ENCODE results near the gene KCND3.

The KCND3 gene

GRCh38 chr1:111938536-111938935, 50.9 kb downstream of the KCND3 start:
- no peaks in the 10 kb centered on the region for H3K9me2 ChIP-seq (replicated peaks; ENCODE audit: low read depth, low read length)
- no peaks in the 10 kb centered on the region for H3F3A ChIP-seq (ENCODE audit: low read depth)
- no peak overlapping the region for H3K4me2 ChIP-seq (ENCODE audit: low read depth, low read length, poor library complexity, severe bottlenecking)
- no peaks in the 10 kb centered on the region for H3K9me3 ChIP-seq (ENCODE audit: insufficient read depth, low read depth, low read length)
- H3K4me1 ChIP-seq (ENCODE audit: insufficient read depth, low read length, poor library complexity, severe bottlenecking) = no peaks in the 10 kb centered on the region
- H3K9ac ChIP-seq (ENCODE audit: low read depth, low read length, poor library complexity, severe bottlenecking) = no peak overlapping the region
- H3K79me2 ChIP-seq (ENCODE audit: insufficient read depth, low read length) = no peaks in the 10 kb centered on the region
- no peak for TF ChIP-seq EZH2phosphoT487 (IDR thresholded peaks at IDR 0.05; ENCODE audit: borderline replicate concordance)
- no peak for TF ChIP-seq CTCF (conservative IDR thresholded peaks at IDR 0.05; ENCODE audit: low read length)
- no peak overlapping the region for H3K4me3 ChIP-seq (ENCODE audit: low read length, poor library complexity, severe bottlenecking)
- no peaks in the 10 kb centered on the region for H3K27me3 ChIP-seq (ENCODE audit: insufficient read depth, low read length, poor library complexity, severe bottlenecking)
- no peak overlapping the region for H2AFZ ChIP-seq (ENCODE audit: low read length)
- H4K20me1 ChIP-seq (ENCODE audit: insufficient read depth, low read length, poor library complexity, severe bottlenecking) = no peaks in the 10 kb centered on the region
- no peaks in the 10 kb centered on the region for H3K36me3 ChIP-seq (ENCODE audit: insufficient read depth, low read length)

- TF ChIP-seq EZH2phosphoT487 (IDR thresholded peaks at IDR 0.05; ENCODE audit: borderline replicate concordance) (no peak), CTCF (conservative IDR thresholded peaks at IDR 0.05; ENCODE audit: low read length) (no peak)
- H3K79me2 ChIP-seq (ENCODE audit: insufficient read depth, low read length) = no peaks in the 10 kb centered on the region
- no peaks in the 10 kb centered on the region for H3K4me1 ChIP-seq (ENCODE audit: insufficient read depth, low read length, poor library complexity, severe bottlenecking)
- no peaks in the 10 kb centered on the region for H3K9me3 ChIP-seq (ENCODE audit: insufficient read depth, low read depth, low read length)
- H3K4me2 ChIP-seq (ENCODE audit: low read depth, low read length, poor library complexity, severe bottlenecking) = no peak overlapping the region
- H3K9ac ChIP-seq (ENCODE audit: low read depth, low read length, poor library complexity, severe bottlenecking) = no peak overlapping the region
- no peaks in the 10 kb centered on the region for H3K36me3 ChIP-seq (ENCODE audit: insufficient read depth, low read length)
- no peaks in the 10 kb centered on the region for H3K27me3 ChIP-seq (ENCODE audit: insufficient read depth, low read length, poor library complexity, severe bottlenecking)
- no peaks in the 10 kb centered on the region for H3F3A ChIP-seq (ENCODE audit: low read depth)
- H4K20me1 ChIP-seq (ENCODE audit: insufficient read depth, low read length, poor library complexity, severe bottlenecking) = no peaks in the 10 kb centered on the region
- no peak overlapping the region for H3K4me3 ChIP-seq (ENCODE audit: low read length, poor library complexity, severe bottlenecking)
- H3K9me2 ChIP-seq (replicated peaks; ENCODE audit: low read depth, low read length) = no peaks in the 10 kb centered on the region
- no peak overlapping the region for H2AFZ ChIP-seq (ENCODE audit: low read length)
Observed at GRCh38 chr1:111938123-111938522, 51.3 kb downstream of the KCND3 start.

- H3K4me2 ChIP-seq (ENCODE audit: low read depth, low read length, poor library complexity, severe bottlenecking) = no peak overlapping the region
- H2AFZ ChIP-seq (ENCODE audit: low read length) = no peak overlapping the region
- H3K36me3 ChIP-seq (ENCODE audit: insufficient read depth, low read length) = no peaks in the 10 kb centered on the region
- no peak overlapping the region for H3K9ac ChIP-seq (ENCODE audit: low read depth, low read length, poor library complexity, severe bottlenecking)
- H3K79me2 ChIP-seq (ENCODE audit: insufficient read depth, low read length) = no peaks in the 10 kb centered on the region
- no peaks in the 10 kb centered on the region for H3F3A ChIP-seq (ENCODE audit: low read depth)
- H3K4me3 ChIP-seq (ENCODE audit: low read length, poor library complexity, severe bottlenecking) = no peak overlapping the region
- H3K27me3 ChIP-seq (ENCODE audit: insufficient read depth, low read length, poor library complexity, severe bottlenecking) = no peaks in the 10 kb centered on the region
- no peaks in the 10 kb centered on the region for H3K9me3 ChIP-seq (ENCODE audit: insufficient read depth, low read depth, low read length)
- H3K4me1 ChIP-seq (ENCODE audit: insufficient read depth, low read length, poor library complexity, severe bottlenecking) = no peaks in the 10 kb centered on the region
- TF ChIP-seq EZH2phosphoT487 (IDR thresholded peaks at IDR 0.05; ENCODE audit: borderline replicate concordance) (no peak), CTCF (conservative IDR thresholded peaks at IDR 0.05; ENCODE audit: low read length) (no peak)
- no peaks in the 10 kb centered on the region for H4K20me1 ChIP-seq (ENCODE audit: insufficient read depth, low read length, poor library complexity, severe bottlenecking)
- no peaks in the 10 kb centered on the region for H3K9me2 ChIP-seq (replicated peaks; ENCODE audit: low read depth, low read length)
Observed at GRCh38 chr1:111937147-111937725, 52.2 kb downstream of the KCND3 start.
